IPS-18a (cell line): Measurements from ENCODE around the gene RBAK.
A peak's percentile ranks its signal among the peaks of the same experiment; 100 is the strongest.
"Not testable (repeated sequence)": the region's sequence is repeated elsewhere in the genome, so short reads cannot be mapped to it uniquely, and the experiment has no call there.

ENCODE experiments used
- H3K27ac ChIP-seq: one replicate; pipeline ENCODE4 v1.5.1; 2013; ENCODE audit warnings: low read length
- H3K27me3 ChIP-seq: one replicate; pipeline ENCODE4 v1.6.1; 2013; ENCODE audit warnings: mild to moderate bottlenecking, low read length; ENCODE audit not compliant: control insufficient read depth, insufficient read depth
- H3K36me3 ChIP-seq: one replicate; pipeline ENCODE4 v1.6.1; 2013; ENCODE audit warnings: low read depth, low read length; ENCODE audit not compliant: control insufficient read depth
- H3K4me1 ChIP-seq: one replicate; pipeline ENCODE4 v1.6.1; 2013; ENCODE audit warnings: low read depth, low read length; ENCODE audit not compliant: control insufficient read depth
- H3K4me3 ChIP-seq: one replicate; pipeline ENCODE4 v1.5.1; 2013; ENCODE audit warnings: low read length
- H3K9ac ChIP-seq: one replicate; pipeline ENCODE4 v1.6.1; 2013; ENCODE audit warnings: mild to moderate bottlenecking, low read length, moderate library complexity
- H3K9me3 ChIP-seq: one replicate; pipeline ENCODE4 v1.6.1; 2013; ENCODE audit warnings: low read depth, low read length; ENCODE audit not compliant: control insufficient read depth

RBAK gene

DNA sequence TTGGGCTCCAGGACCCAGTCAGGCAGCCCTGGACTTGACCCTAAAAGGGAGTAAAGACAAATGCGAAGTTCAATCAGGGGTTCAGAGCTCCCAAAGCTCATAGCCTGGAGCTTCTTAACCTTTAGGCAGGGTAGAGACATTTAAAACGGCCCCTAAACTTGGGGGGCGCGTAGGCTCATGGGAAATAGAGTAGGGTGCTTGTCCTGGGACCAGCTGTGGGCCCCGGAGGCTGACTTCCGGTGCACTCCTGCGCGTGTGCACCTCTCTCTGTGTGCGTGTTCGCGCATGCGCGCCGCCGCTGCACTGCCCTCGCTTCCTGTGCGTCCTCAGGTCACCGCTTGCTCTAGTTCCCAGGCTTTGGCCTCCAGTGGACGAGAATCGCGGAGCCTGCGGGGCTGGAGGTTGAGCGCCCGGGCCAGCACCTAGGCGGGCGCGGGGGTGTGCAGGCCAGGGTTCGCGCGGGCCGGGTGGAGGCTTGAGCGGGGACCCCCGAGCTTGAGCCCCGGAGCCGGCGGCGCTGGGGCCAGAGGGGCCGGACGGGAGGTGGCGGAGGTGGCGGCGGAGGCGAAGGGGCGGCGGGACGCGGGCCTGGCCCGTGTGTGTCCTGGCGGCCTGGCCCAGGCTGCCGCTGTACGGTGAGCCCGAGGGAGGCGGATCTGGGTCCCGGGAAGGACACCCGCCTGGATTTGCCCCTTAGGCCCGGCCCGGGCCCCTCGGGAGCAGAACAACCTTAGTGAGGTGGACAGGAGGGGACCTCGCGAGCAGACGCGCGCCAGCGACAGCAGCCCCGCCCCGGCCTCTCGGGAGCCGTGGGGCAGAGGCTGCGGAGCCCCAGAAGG lies at the start of gene RBAK:
Gene RBAK (plus strand): TSS at position 303 of the 839 bp plus-strand sequence. CDS start 2,217 bp downstream, outside the sequence.
- Histone ChIP-seq H3K4me1 (no peaks in the 10 kb centered on the region), H3K9me3 (no peaks in the 10 kb centered on the region), H3K27me3 (no peaks in the 10 kb centered on the region), H3K9ac (peak within 1 kb of the TSS; percentile 74), H3K27ac (no peak within 1 kb of the TSS), H3K4me3 (peak within 1 kb of the TSS; percentile 77), H3K36me3 (peaks cover 20% of the 10 kb centered on the region)

DNA sequence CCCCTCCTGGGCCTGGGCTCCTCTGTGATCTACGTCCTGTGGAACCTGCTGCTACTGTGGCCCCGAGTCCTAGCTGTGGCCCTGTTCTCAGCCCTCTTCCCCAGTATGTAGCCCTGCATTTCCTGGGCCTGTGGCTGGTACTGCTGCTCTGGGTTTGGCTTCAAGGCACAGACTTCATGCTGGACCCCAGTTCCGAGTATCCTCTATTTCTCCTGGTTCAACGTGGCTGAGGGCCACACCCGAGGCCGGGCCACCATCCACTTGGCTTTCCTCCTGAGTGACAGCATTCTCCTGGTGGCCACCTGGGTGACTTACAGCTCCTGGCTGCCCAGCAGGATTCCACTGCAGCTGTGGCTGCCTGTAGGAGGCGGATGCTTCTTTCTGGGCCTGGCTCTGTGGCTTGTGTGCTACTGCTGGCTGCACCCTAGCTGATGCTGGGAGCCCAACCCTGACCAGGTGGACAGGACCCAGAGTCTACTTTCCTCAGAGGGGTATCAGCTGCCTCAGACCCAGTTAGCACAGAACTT lies 48.9 kb upstream of the RBAK start:
- H3K36me3 ChIP-seq = peaks cover 10% of the 10 kb centered on the region
- no peaks in the 10 kb centered on the region for H3K4me1 ChIP-seq
- H3K27ac ChIP-seq = no peak overlapping the region
- H3K9ac ChIP-seq = no peak overlapping the region
- no peaks in the 10 kb centered on the region for H3K27me3 ChIP-seq
- H3K9me3 ChIP-seq = no peaks in the 10 kb centered on the region
- H3K4me3 ChIP-seq = no peak overlapping the region

DNA sequence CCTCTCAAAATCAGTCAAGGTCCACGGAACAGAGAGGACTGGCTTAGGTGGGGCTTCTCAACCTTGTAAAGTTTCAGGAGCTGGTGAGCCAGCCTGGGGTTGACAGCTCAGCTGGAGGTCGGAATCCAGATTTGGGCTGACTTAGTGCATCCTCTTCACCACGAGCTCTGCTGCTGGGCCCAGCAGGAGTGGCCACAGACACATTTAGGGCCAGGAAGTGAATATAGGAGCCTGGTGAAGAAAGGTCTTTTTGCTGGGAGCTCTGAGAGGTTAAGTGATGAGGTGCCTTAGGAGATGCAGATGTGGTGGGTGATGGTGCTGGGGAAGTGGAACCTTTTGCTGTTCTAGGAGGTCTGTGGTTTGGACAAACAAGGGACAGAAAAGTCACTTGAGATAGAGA lies 47.4 kb upstream of the RBAK start:
- H3K9ac ChIP-seq = no peak overlapping the region
- H3K9me3 ChIP-seq = no peaks in the 10 kb centered on the region
- H3K27ac ChIP-seq = no peak overlapping the region
- no peaks in the 10 kb centered on the region for H3K4me1 ChIP-seq
- H3K27me3 ChIP-seq = no peaks in the 10 kb centered on the region
- H3K36me3 ChIP-seq = peaks cover 8% of the 10 kb centered on the region
- H3K4me3 ChIP-seq = no peak overlapping the region

DNA sequence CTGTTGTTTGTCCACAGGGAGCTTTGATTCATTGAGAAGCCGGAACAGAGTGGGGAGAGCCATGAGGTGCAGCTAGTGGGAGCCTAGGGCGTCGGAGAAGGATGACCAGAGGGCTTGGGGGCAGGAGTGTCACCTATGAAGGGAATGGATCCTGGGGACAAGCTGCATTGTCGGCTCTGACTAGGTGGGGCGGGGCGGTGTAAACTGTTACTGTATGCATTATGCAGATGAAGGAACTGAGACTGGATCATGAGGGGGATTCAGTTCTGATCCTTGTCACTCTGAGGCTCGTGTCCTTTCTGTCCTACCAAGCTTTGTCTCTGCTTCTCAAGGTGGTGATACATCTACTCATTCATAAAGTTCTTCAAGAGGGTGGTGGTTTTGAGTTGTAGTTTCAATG lies 46.8 kb upstream of the RBAK start:
- no peaks in the 10 kb centered on the region for H3K4me1 ChIP-seq
- H3K27me3 ChIP-seq = no peaks in the 10 kb centered on the region
- H3K9me3 ChIP-seq = no peaks in the 10 kb centered on the region
- no peak overlapping the region for H3K4me3 ChIP-seq
- no peak overlapping the region for H3K27ac ChIP-seq
- peaks cover 5% of the 10 kb centered on the region for H3K36me3 ChIP-seq
- H3K9ac ChIP-seq = no peak overlapping the region

DNA sequence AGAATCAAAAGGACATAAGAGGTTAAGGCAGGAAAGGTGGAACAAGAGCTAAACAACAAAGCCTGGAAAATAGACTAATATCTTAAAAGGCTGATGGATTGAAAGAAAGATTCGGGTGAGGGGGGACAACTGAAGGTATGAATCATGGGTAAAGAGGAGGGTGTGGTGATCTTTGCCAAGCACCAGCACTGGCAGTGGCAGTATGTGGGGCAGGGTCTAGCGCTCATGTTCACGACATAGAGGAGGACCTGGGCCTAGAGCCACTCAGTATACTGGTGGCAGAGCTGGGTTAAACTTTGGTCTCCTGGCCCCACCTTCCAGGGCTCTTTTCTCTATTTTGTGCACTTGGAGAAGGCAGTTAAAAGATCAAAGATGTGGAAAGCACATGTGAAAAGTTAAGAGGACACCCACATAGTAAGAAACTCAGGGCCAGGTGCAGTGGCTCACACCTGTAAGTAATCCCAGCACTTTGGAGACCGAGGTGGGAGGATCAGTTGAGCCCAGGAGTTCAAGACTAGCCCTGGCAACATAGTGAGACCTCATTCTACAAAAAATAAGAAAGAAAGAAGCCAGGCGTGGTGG lies 46.2 kb upstream of the RBAK start:
- Histone ChIP-seq H3K4me1 (no peaks in the 10 kb centered on the region), H3K9ac (no peak overlapping the region), H3K27ac (no peak overlapping the region), H3K9me3 (no peaks in the 10 kb centered on the region), H3K27me3 (no peaks in the 10 kb centered on the region), H3K36me3 (peaks cover 5% of the 10 kb centered on the region), H3K4me3 (no peak overlapping the region)

DNA sequence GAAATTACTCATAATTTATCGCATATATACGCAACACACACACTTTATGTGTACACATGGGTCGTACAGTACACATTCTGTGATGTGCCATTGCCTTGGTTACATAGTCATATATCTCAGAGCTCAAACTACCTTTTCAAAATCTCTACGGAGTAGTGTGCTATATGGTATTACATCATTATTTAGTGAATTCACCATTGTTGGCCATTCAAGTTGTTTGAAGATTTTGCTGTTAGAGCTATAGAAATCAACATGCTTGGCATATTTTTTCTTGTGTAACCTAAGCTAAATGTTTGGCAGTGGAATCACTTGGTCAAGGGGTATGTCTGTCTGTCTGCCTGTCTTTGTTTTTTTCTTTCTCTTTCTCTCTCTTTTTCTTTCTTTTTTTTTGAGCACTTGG lies 44.7 kb upstream of the RBAK start:
- Histone ChIP-seq H3K9ac (no peak overlapping the region), H3K4me3 (no peak overlapping the region), H3K27me3 (no peaks in the 10 kb centered on the region), H3K4me1 (no peaks in the 10 kb centered on the region), H3K36me3 (peaks cover 5% of the 10 kb centered on the region), H3K27ac (no peak overlapping the region), H3K9me3 (no peaks in the 10 kb centered on the region)

GRCh38 chr7:5001911-5002310 lies 43.7 kb upstream of the RBAK start:
- Histone ChIP-seq H3K4me3 (no peak overlapping the region), H3K27me3 (no peaks in the 10 kb centered on the region), H3K36me3 (peaks cover 3% of the 10 kb centered on the region), H3K27ac (no peak overlapping the region), H3K9me3 (no peaks in the 10 kb centered on the region), H3K4me1 (no peaks in the 10 kb centered on the region), H3K9ac (no peak overlapping the region)

- Histone ChIP-seq H3K27ac (no peak overlapping the region), H3K9ac (no peak overlapping the region), H3K9me3 (peaks cover 5% of the 10 kb centered on the region), H3K4me3 (no peak overlapping the region), H3K36me3 (no peaks in the 10 kb centered on the region), H3K27me3 (no peaks in the 10 kb centered on the region), H3K4me1 (no peaks in the 10 kb centered on the region)
These were observed 40.6 kb upstream of the RBAK start for GRCh38 chr7:5005066-5005465.

DNA sequence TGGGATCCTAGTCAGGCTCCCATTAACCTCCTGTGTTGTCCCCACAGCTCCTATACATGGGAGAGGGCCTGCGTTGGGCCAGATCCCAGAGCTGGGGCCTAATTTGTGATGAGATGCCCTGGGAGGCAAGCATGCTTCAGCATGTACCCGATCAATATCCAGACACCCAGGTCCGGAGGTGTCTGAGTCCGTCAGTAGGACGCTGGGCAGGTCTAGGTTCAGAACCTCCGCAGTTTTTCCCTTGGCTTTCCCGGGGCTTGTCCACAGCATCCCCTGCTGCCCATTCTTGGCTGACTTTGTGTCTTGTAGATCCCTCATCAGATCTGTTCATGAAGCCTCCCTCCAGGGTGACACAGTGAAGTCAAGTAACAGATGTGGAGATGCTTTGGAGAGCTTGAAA lies 32.7 kb upstream of the RBAK start:
- Histone ChIP-seq H3K9me3 (peaks cover 5% of the 10 kb centered on the region), H3K27me3 (no peaks in the 10 kb centered on the region), H3K4me3 (no peak overlapping the region), H3K4me1 (no peaks in the 10 kb centered on the region), H3K9ac (no peak overlapping the region), H3K27ac (no peak overlapping the region), H3K36me3 (no peaks in the 10 kb centered on the region)

DNA sequence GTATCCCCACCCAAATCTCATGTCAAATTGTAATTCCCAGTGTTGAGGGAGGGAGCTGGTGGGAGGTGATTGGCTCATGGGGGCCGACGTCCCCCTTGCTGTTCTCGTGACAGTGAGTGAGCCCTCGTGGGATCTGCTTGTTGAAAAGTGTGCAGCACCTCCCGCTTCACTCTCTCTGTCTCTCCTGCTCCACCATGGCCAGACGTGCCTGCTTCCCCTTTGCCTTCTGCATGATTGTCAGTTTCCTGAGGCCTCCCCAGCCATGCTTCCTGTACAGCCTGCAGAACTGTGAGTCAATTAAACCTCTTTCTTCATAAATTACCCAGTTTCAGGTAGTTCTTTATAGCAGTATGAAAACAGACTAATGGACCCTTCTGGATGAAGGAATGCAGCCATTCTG lies 29.7 kb upstream of the RBAK start:
- H3K4me1 ChIP-seq, H3K4me3 ChIP-seq, H3K9me3 ChIP-seq, H3K9ac ChIP-seq, H3K27me3 ChIP-seq, H3K36me3 ChIP-seq, H3K27ac ChIP-seq: not testable (repeated sequence)

GRCh38 chr7:5017626-5018025 lies 28.0 kb upstream of the RBAK start:
- not testable (repeated sequence) for H3K4me1 ChIP-seq, H3K9me3 ChIP-seq, H3K9ac ChIP-seq, H3K27ac ChIP-seq, H3K36me3 ChIP-seq, H3K27me3 ChIP-seq, H3K4me3 ChIP-seq

GRCh38 chr7:5020098-5020497 lies 25.6 kb upstream of the RBAK start:
- Histone ChIP-seq H3K4me3 (no peak overlapping the region), H3K9me3 (no peaks in the 10 kb centered on the region), H3K9ac (no peak overlapping the region), H3K36me3 (no peaks in the 10 kb centered on the region), H3K27me3 (no peaks in the 10 kb centered on the region), H3K27ac (no peak overlapping the region), H3K4me1 (no peaks in the 10 kb centered on the region)
